Midbrain (tissue), 1 donor: ENCODE measurements around the gene CBL.
A peak's percentile ranks its signal among the peaks of the same experiment; 100 is the strongest.
"Not testable (repeated sequence)": the region's sequence is repeated elsewhere in the genome, so short reads cannot be mapped to it uniquely, and the experiment has no call there.

Experiments
- DNase-seq: peaks from one replicate; lab custom pipeline; 2025; lab: John Stamatoyannopoulos, UW

The CBL gene

DNA sequence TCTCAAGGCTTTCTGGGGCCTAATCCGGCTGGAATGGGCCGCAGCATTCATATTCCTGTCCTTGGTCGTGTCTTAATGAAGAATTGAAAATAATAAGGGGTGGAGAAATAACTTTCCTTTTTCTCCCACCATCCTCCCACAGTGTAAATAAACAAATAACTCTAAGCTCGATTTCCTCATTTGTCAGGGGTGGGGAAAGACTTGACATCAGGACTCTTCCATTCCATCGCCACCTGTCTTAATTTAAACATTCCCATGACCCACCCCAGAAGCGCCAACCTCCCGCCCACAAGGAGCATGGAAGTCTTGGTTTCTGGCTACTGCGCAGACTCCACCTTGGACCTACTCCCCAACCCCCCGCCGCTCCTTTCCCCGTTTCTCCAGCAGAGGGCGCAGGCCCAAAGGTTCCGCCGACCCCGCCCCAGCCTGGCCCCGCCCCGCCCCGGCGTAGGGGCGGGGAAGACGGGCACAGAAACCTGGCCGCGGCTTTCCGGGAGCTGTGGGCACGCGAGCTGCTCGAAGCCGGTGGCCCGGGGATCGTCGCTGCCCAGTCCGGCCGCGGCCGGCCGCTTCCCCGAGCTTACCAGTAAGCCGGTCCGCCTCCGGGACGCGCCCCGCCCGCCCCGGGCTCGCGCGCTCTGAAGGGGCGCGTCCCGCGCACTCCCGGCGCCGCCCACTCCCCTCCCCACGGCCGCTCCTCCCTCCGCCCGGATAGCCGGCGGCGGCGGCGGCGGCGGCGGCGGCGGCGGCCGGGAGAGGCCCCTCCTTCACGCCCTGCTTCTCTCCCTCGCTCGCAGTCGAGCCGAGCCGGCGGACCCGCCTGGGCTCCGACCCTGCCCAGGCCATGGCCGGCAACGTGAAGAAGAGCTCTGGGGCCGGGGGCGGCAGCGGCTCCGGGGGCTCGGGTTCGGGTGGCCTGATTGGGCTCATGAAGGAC is at the start of gene CBL:
Gene CBL, plus strand, starts transcription at position 766 of the 937 bp plus-strand sequence. Its CDS starts 79 bp downstream, at position 845.
- DNase-seq, result peak; percentile 96

DNA sequence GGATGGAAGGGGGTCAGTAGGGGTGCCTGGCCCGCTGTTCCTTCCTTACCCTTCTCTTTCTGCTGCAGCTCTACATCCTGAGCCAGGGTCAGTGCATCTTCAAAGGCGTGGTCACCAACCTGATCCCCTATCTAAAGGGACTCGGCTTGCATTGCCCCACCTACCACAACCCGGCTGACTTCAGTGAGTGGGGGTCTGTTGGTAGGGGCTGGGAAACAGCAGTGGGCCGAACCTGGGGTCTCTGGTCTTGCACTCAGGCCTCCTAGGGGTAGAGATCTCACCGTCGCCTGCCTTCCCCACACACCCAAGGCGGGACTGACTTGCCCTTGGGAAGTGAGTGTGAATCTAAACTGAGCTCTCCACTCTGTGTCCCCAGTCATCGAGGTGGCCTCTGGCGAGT is 49.6 kb upstream of the CBL start:
- DNase-seq, result no peak

DNA sequence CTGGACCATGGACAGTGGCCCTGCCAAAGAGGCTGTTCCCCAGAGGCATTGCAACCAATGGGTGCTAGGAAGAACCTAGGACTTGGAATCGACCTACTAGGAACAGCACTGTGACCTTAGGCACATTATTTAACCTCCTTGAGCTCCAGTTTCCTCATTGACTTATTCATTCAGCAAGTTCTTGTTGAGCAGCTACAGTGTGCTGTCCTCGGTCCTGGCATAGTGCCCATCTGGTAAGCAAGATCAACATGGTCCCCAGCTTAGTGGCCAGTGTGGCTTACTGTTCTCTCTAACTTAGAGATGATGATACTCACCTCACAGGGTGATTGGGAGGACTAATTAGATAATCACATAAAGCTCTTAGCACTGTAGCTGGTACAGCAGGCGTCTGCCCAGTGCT is 49.1 kb upstream of the CBL start:
- DNase-seq, result no peak

DNA sequence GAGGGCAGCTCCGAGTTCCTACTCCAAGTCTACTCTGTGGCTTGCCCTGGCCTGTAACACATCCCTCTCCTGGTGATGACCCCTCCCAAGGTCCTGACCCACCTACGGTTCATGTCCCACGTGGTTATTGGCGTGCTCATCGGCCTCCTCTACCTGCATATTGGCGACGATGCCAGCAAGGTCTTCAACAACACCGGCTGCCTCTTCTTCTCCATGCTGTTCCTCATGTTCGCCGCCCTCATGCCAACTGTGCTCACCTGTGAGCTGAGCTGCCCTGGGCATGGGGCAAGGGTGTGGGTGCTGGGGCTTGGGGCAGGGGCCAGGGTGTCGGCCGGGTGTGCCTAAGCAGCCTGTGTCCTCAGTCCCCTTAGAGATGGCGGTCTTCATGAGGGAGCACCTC is 47.7 kb upstream of the CBL start:
- DNase-seq, result no peak

DNA sequence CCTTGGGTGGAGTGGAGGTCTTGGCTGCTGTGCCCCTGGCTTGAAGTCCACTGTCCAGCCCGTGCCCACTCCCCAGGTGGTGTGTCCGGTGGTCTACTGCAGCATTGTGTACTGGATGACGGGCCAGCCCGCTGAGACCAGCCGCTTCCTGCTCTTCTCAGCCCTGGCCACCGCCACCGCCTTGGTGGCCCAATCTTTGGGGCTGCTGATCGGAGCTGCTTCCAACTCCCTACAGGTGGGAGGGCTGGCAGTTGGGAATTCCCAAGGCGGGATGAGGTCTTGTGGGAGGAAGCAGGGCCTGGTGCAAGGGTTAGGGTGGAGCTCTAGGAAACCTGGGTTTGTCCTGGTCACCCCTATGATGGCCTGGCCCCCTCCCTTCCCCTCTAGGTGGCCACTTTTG is 46.0 kb upstream of the CBL start:
- DNase-seq, result no peak

DNA sequence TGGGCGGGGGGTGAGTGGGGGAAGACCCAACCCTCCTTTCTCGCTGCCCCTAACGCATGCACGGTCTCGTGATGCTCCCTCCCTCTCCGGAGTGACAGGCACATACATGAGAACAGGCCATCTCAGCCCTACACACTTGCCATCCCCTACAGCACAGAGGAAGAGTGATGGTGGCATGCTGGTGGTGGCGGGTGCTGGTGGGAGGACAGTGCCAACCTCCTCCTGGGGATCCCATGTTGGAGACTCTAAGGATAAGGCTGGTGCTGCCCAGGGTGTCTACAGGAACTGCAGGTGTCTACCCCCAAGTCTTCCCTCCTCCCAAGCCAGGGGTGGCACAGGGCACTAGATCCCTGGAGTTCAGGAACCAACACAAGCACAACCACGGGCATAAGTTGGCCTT is 44.3 kb upstream of the CBL start:
- DNase-seq, result no peak

DNA sequence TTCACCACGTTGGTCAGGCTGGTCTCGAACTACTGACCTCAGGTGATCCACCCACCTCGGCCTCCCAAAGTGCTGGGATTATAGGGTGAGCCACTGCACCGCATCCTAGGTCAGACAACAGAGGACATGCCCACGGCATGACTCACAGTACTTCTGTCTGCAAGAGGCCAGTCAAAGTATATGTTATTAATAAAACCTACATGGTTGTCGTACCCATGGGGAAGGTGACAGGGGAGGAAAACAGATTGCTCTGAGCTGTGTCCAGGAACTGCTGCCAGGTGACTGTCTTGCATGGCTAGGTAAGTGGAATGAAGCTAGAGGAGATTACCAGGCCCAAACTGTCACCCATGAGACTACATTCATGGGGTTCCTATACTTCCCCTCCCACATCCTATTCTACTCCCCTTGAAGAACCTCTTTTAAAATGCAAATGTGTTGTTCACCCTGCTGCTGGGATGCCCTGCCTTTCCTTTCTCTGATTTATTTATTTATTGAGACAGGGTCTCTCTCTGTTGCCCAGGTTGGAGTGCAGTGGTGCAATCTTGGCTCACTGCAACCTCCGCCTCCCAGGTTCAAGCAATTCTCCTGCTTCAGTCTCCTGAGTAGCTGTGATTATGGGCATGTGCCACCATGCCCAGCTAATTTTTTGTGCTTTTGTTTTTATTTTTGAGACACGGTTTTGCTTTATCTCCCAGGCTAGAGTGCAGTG is 39.6 kb upstream of the CBL start:
- DNase-seq, result no peak

DNA sequence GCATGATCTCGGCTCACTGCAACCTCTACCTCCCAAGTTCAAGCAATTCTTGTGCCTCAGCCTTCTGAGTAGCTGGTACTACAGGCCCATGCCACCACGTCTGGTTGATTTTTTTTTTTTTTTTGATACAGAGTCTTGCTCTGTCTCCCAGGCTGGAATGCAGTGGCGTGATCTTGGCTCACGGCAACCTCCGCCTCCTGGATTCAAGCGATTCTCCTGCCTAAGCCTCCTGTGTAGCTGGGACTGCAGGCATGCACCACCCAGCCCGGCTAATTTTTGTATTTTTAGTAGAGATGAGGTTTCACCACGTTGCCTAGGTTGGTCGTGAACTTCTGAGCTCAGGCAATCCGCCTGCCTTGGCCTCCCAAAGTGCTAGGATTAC is 39.1 kb upstream of the CBL start:
- DNase-seq, result not testable (repeated sequence)

DNA sequence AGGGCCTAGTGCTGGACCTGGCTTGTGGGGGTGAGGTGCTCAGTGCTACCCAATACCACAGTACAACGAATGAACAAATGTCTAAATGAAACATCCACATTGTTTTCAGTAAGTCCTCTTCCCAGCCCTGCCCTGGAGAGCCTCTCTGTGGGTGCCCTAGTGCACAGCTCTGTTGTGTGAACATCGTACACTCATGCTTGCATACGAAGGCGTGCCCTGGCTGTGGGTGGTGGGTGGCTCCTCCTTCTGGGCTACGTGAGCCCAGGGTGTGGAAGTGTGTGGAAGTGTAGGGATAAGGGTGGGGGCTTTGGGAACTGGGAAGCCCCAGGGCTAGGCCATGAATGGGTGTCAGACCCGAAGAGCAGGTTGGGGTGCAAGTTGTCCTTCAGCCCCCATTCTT is 38.2 kb upstream of the CBL start:
- no peak for DNase-seq

DNA sequence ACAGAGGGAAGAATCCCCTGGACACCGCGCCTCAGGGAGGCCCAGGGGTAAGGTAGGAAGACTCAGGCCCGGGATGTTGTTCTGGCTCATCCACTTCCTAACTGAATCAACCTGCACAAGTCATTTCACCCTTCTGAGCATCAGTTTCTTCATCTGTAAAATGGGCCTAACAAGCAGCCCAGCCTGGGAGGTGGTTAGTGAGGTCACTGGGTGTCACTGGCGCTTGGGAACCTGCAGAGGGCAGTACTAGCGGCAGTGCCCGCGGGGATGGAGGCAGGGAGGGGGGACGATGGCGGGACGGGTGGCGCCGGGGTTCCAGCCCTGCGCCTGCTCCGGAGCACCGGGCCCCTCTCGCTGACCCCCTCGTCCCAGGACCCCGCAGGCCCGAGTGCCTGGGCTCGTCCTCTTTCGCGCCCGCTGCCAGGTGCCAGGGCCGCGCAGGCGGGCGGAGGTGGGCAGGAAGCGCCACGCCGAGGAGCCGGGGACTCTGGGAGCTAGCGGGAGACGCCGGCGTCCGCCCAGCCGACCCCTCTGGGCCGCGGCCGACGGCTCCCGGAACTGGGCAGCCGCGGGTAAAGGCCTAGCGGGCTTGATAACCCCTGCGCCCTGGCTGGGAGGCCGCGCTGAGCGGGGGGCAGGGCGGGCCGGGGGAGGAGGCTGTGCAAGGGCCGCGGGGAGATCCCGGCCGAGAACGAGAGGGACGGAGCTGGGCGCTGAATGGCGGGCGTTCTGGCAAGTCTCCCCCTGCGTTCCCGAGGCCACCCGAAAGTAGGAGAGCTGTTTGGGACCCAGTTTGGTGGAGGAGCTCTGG is 37.5 kb upstream of the CBL start, which contains the start of gene NLRX1:
Gene NLRX1, plus strand, starts transcription at position 255 of the 811 bp plus-strand sequence. CDS start 2,679 bp downstream, outside the sequence.
- DNase-seq, result peak; percentile 73

DNA sequence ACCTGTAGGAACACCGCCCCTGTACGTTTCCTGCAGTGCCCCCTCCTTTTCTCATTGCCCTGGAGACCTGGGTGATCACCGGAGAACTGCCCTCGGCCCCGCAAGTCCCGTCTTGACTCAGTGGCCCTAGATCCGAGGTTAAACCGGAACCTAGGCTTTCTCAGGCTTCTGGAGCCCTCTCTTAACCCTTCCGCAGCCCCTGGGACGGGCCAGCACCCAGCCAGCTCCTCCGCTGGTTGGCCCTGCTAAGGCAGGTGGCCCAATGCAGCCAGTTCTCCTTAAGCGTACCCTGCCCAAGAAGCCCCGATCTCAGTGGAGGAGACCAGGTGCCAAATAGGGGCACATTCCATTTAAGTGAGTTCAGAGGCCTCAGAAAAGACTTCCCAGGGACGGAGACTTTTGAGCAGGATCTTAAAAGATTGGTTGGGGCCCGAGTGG is 36.8 kb upstream of the CBL start:
- no peak for DNase-seq

DNA sequence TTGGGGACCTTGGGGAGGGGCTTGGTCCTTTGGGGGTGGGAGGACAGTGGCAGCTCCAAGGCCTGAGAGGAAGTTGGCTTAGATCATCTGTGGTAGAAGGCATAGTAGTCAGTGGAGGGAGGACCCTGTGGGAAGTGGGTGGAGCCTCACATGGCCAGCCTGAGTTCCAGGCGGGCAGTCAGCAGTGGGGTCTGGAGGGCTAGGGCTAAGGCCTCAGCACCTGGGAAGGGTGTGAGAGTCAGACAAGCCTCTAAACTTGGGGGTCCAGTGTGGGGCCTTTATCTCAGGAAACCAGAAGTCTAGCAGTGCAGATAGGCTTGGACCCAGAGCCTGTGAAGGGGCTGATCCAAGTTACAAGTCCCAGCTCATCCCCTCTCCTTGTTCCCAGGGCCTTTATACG is 33.6 kb upstream of the CBL start:
- DNase-seq, result no peak

DNA sequence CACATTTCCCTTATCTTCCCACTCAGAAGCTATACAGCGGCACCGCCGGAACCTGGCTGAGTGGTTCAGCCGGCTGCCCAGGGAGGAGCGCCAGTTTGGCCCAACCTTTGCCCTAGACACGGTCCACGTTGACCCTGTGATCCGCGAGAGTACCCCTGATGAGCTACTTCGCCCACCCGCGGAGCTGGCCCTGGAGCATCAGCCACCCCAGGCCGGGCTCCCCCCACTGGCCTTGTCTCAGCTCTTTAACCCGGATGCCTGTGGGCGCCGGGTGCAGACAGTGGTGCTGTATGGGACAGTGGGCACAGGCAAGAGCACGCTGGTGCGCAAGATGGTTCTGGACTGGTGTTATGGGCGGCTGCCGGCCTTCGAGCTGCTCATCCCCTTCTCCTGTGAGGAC is 32.7 kb upstream of the CBL start:
- no peak for DNase-seq

DNA sequence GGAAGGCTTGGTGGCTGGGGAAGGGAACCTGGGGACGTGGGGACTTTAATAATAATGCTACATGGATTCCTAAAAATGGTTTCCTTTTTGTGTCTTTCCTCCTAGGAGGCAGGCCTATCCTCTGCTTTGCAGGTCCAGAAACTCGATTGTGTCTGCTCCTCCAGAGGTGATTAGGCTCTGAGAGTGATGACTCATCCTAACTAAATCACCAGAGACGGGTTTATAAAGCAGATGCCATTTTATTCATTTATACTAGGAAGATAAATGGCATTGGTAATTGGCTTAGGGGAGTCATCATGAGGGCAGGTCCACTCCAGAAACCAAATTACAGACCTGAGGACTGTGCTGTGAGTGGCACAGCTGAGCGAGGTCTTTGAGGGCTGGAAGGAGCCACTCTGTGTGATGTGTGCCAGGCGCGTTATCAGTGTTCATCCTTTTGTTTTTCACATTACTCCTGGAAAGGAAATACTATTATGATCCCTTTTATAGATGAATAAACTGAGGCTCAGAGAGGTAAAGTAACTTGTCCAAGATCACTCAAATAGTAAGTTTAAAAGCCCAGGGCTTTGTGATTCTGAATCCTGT is 30.6 kb upstream of the CBL start:
- no peak for DNase-seq

DNA sequence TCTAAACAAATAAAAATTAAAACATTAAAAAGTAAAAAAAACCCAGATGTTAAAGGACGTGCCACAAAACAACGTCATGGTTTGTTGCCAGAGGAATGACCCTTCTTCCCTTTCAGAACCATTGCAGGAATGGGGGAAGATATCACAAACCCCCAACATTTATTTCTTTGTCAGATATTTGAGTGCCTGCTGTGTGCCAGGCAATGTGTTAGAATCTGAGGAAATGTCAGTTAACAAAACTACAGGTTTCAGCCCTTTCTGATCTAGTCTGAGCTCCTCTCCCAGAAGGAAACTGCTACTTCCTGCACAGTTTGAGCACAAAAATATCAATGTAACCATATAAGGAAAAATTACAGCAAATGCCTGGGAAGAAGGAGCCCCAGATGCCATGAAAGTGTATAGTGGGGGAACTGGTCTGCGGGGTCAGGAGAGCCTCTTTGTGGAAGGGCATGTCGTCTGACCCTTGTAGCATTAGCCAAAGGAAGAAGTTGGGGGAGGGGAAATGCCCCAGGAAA is 27.9 kb upstream of the CBL start:
- DNase-seq, result no peak

DNA sequence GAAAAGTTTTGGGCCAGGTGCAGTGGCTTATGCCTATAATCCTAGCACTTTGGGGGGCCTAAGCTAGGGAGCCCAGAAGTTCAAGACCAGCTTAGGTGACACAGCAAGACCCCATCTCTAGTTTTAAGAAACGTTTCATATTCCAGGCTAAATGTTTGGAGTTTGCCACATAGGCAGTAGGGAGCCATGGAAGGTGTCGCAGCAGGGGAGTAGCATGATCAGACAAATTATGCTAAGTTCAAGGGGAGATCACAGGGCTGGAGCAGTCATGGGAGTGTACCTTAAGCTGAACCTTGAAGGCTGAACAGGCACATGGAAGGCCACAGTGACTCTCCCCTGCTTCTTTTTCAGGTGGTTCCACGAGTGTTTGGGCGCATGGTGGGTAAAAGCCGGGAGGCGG is 26.8 kb upstream of the CBL start:
- no peak for DNase-seq

DNA sequence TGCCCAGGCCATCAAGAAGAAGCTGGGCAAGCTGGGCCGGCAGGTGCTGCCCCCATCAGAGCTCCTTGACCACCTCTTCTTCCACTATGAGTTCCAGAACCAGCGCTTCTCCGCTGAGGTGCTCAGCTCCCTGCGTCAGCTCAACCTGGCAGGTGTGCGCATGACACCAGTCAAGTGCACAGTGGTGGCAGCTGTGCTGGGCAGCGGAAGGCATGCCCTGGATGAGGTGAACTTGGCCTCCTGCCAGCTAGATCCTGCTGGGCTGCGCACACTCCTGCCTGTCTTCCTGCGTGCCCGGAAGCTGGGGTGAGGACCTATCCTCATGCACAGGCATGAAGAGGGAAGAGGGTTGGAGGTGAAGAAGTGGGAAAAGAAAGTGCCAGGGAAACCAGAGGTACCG is 26.2 kb upstream of the CBL start:
- DNase-seq, result no peak

DNA sequence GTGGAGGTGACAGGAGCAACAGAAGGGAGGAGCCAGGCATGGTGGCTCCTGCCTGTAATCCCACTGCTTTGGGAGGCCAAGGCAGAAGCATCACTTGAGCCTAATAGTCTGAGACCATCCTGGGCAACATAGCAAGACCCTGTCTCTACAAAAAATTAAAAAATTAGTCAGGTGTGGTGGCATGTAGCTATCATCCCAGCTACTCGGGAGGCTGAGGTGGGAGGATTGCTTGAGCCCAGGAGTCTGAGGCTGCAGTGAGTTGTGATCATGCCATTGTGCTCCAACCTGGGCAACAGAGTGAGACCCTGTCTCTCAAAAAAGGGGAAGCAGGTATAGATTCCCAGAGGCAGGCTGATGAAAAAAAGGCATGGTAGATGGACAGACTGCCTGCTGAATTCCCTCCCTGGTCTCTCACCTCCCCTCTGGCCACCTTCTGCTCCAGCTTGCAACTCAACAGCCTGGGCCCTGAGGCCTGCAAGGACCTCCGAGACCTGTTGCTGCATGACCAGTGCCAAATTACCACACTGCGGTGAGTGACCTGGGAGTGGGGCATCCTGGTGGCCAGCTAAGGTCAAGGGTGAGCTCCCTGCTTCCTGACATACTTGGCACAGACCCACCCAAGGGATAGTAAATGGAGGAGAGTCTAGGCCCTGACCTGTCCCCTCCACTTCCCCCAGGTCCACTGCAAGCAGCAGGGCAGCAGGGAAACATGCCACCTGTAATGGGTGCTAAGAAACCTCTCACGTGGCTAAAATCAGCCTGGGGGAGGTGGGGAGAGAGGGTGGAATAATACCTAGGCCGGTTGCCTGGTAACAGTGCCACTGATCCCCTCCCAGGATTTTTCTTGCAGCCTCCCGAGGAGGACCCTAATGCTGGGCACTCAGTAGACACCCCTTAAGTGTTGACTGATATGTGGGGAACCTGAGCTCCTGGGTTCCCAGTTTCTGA is 25.1 kb upstream of the CBL start:
- DNase-seq, result no peak

DNA sequence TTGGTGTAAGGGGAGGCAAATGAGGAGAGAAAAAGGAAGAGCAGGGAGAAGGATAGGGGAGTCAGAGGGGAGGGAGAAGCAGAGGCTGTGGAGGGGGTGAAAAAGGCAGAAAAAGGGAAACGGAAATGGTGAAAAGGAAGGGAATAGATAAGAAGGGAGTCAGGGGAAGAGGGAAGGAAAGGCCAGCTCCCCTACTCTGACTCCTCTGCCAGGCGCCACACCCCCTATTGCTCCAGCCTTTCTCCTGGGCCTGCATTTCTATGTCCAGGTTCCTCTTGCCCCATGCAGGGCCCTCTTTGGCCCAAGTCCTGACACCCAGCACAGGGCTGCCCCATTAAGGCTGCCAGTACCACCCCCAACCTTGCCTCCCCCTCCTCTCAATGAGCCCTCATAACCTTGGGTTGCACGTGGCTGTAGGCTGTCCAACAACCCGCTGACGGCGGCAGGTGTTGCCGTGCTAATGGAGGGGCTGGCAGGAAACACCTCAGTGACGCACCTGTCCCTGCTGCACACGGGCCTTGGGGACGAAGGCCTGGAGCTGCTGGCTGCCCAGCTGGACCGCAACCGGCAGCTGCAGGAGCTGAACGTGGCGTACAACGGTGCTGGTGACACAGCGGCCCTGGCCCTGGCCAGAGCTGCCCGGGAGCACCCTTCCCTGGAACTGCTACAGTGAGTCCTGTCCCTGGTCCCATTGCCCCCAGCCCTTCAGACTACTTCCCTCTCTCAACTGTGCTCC is 24.3 kb upstream of the CBL start:
- no peak for DNase-seq

DNA sequence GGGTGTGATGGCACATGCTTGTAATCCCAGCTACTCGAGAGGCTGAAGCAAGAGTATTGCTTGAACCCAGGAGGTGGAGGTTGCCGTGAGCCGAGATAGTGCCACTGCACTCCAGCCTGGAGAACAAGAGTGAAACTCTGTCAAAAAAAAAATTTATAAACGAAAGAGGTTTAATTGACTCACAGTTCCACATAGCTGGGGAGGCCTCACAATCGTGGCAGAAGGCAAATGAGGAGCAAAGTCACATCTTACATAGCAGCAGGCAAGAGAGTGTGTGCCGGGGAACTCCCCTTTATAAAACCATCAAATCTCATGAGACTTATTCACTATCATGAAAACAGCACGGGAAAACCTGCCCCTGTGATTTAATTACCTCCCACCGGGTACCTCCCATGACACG is 21.7 kb upstream of the CBL start:
- DNase-seq, result not testable (repeated sequence)
